Lung (tissue), 12 donors: ENCODE measurements around the gene LSAMP. TPM values are rescaled to one million over a fixed set of nuclear protein-coding genes. Genes with fewer than 3 reads are reported as not detected.
"Not testable (repeated sequence)": the region's sequence is repeated elsewhere in the genome, so short reads cannot be mapped to it uniquely, and the experiment has no call there.

Experiments used
- ATAC-seq: fragments of 200-7000 bp; cut with Tn5 transposase; one replicate; pipeline ENCODE4 v1.9.1; 2020; ENCODE audit warnings: moderate number of reproducible peaks; ENCODE audit not compliant: insufficient read depth, low FRiP score
- DNase-seq, 3 donors: peaks; one replicate each; pipeline ENCODE4 v3.0.0-alpha.2; 2013 to 2017
- H3K27ac ChIP-seq, 2 donors: one replicate each; pipeline ENCODE4 v1.5.1; 2013; ENCODE audit warnings: mild to moderate bottlenecking in 2 of 2, moderate library complexity in 2 of 2, control low read depth in 1 of 2, inconsistent platforms in 1 of 2, low read depth in 1 of 2, low read length in 1 of 2
- H3K27me3 ChIP-seq, 3 donors: one replicate each; pipeline ENCODE4 v1.5.1; 2013; ENCODE audit warnings: low read length in 2 of 3; ENCODE audit not compliant: control insufficient read depth in 3 of 3, insufficient read depth in 3 of 3
- H3K36me3 ChIP-seq, 4 donors: one replicate each; pipeline ENCODE4 v1.5.1; 2013; ENCODE audit warnings: low read length in 4 of 4, mild to moderate bottlenecking in 1 of 4, moderate library complexity in 1 of 4; ENCODE audit not compliant: control insufficient read depth in 4 of 4, insufficient read depth in 4 of 4
- H3K4me1 ChIP-seq, 5 donors: one replicate each; pipeline ENCODE4 v1.5.1; 2013; ENCODE audit warnings: low read length in 5 of 5, mild to moderate bottlenecking in 2 of 5, moderate library complexity in 1 of 5; ENCODE audit not compliant: control insufficient read depth in 5 of 5, insufficient read depth in 5 of 5
- H3K4me3 ChIP-seq: one replicate; pipeline ENCODE4 v1.5.1; 2013; ENCODE audit warnings: mild to moderate bottlenecking, control low read depth, moderate library complexity
- H3K9ac ChIP-seq, 2 donors: one replicate each; pipeline ENCODE4 v1.5.1; 2013; ENCODE audit warnings: low read length in 2 of 2, control low read depth in 1 of 2; ENCODE audit not compliant: insufficient read depth in 1 of 2
- H3K9me3 ChIP-seq, 4 donors: one replicate each; pipeline ENCODE4 v1.5.1; 2013; ENCODE audit warnings: low read length in 3 of 4, mild to moderate bottlenecking in 1 of 4, moderate library complexity in 1 of 4; ENCODE audit not compliant: control insufficient read depth in 4 of 4, insufficient read depth in 3 of 4
- WGBS, 2 donors: extraction: QIAGEN DNeasy Blood & Tissue Kit; methylation state at CpG; one replicate each; pipeline ENCODE4 v1.1.7; 2013; 5-methylcytosine and 5-hydroxymethylcytosine counted together
- polyA plus RNA-seq, 2 donors: library from polyadenylated mRNA; stranded (reverse); fragments of 200-250 nt; gene quantifications; one replicate each; pipeline ENCODE4 v1.2.1, GENCODE V29; 2013
- total RNA-seq, 2 donors: library from RNA; depleted of rRNA in 1 of 2; stranded (reverse); fragments of >200 nt in 1 of 2; gene quantifications; one replicate each; pipeline ENCODE4 v1.2.1, GENCODE V29; 2014 to 2021
- TF ChIP-seq, protein P1 (sequence below): IDR thresholded peaks from 2 replicates; pipeline ENCODE4 v1.5.1; 2012; ENCODE audit warnings: mild to moderate bottlenecking; ENCODE audit errors: control extremely low read depth, extremely low read depth
- donor health status: control.
- donor health status: control.
- donor health status: Bipolar disorder and iron deficiency.
- donor health status: healthy.
- donor health status: DM: yes; HTN: yes; CAD: no.

Gene LSAMP
- total and polyA plus RNA-seq, 4 donors: 1.6 to 21.9 (median 9.5) TPM

- Histone ChIP-seq H3K27me3 (no peaks in the 10 kb centered on the region), H3K4me1 (no peaks in the 10 kb centered on the region), H3K9ac (no peak overlapping the region), H3K9me3 (no peaks in the 10 kb centered on the region), H3K27ac (no peak overlapping the region), H3K4me3 (no peak overlapping the region), H3K36me3 (peaks cover 0 to 3% (median 0%) of the 10 kb centered on the region in 4 donors)
- TF ChIP-seq, protein P1, sequence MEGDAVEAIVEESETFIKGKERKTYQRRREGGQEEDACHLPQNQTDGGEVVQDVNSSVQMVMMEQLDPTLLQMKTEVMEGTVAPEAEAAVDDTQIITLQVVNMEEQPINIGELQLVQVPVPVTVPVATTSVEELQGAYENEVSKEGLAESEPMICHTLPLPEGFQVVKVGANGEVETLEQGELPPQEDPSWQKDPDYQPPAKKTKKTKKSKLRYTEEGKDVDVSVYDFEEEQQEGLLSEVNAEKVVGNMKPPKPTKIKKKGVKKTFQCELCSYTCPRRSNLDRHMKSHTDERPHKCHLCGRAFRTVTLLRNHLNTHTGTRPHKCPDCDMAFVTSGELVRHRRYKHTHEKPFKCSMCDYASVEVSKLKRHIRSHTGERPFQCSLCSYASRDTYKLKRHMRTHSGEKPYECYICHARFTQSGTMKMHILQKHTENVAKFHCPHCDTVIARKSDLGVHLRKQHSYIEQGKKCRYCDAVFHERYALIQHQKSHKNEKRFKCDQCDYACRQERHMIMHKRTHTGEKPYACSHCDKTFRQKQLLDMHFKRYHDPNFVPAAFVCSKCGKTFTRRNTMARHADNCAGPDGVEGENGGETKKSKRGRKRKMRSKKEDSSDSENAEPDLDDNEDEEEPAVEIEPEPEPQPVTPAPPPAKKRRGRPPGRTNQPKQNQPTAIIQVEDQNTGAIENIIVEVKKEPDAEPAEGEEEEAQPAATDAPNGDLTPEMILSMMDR: no peak
- ATAC-seq (no peak), DNase-seq (no peak)
- WGBS, 2 donors: 75 to 79% methylated on average over 2 of the region's 2 CpGs
Observed at GRCh38 chr3:116083683-116084082, 361.6 kb downstream of the LSAMP start.

DNA sequence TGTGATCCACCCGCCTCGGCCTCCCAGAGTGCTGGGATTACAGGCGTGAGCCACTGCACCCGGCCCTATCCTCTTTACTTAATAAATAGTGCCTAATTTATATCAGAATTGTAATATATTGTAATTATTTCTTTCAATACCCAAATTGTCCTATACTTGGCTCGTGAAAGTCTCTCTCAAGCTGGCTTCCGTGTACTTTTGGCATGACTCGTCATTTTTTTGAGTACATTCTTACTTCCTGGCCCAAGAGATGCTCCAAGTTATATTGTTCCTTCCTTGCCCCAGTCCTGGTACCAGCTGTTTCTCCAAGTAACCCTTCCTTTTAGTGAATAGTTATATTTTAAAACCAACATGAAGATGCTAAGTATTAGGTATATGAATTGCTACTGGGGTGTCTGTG, 366.7 kb downstream of the LSAMP start:
- TF ChIP-seq, protein P1: no peak
- Histone ChIP-seq H3K9ac (no peak overlapping the region), H3K4me1 (no peaks in the 10 kb centered on the region), H3K27me3 (no peaks in the 10 kb centered on the region), H3K36me3 (peaks cover 0 to 2% (median 0%) of the 10 kb centered on the region in 4 donors), H3K4me3 (no peak overlapping the region), H3K27ac (no peak overlapping the region), H3K9me3 (no peaks in the 10 kb centered on the region)
- no peak for ATAC-seq
- WGBS, 2 donors: 90 to 91% methylated on average over 7 of the region's 7 CpGs
- no peak for DNase-seq

GRCh38 chr3:116077557-116077956, 367.7 kb downstream of the LSAMP start:
- no peak for DNase-seq
- Histone ChIP-seq H3K4me3 (no peak overlapping the region), H3K9ac (no peak overlapping the region), H3K27me3 (no peaks in the 10 kb centered on the region), H3K9me3 (no peaks in the 10 kb centered on the region), H3K4me1 (no peaks in the 10 kb centered on the region), H3K27ac (no peak overlapping the region), H3K36me3 (no peaks in the 10 kb centered on the region)
- 86 to 89% methylated on average over 2 of the region's 2 CpGs for WGBS, 2 donors
- ATAC-seq: no peak
- TF ChIP-seq, protein P1: no peak

DNA sequence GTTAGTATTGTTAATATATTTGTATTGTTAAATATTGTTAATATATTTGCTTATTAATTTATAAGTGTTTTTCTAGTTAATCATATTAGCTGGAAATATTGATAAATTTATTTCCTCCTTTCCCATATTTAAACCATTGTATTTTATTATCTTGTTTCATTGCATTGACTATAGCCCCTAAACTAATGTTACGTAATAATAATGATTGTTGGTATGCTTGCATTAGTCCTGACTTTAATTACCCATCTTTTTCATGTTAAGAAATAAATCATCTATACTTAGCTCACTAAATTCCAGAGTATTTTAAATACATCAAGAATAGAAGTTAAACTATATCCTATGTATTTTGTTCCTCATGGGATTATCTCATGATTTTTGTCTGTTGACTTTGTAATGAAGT, 368.2 kb downstream of the LSAMP start:
- DNase-seq (no peak), ATAC-seq (no peak)
- TF ChIP-seq, protein P1: no peak
- H3K4me1 ChIP-seq: no peaks in the 10 kb centered on the region
- WGBS, 2 donors: 92 to 98% methylated on average over 1 of the region's 1 CpG
- H3K27me3 ChIP-seq: no peaks in the 10 kb centered on the region
- no peak overlapping the region for H3K4me3 ChIP-seq
- H3K9ac ChIP-seq: no peak overlapping the region
- H3K36me3 ChIP-seq: no peaks in the 10 kb centered on the region
- H3K27ac ChIP-seq: no peak overlapping the region
- H3K9me3 ChIP-seq: no peaks in the 10 kb centered on the region

- not testable (repeated sequence) for H3K9me3 ChIP-seq, H3K4me3 ChIP-seq, H3K27ac ChIP-seq, H3K4me1 ChIP-seq, H3K9ac ChIP-seq, DNase-seq, ATAC-seq, H3K27me3 ChIP-seq, H3K36me3 ChIP-seq
- 93 to 94% methylated on average over 8 of the region's 8 CpGs for WGBS, 2 donors
Observed at GRCh38 chr3:116070516-116071278, 374.6 kb downstream of the LSAMP start.
